H9 (cell line): Measurements from ENCODE around the gene PTPRK. TPM values are rescaled to one million over a fixed set of nuclear protein-coding genes. Genes with fewer than 3 reads are reported as not detected.

ENCODE experiments used
- DNase-seq: peaks from one replicate; pipeline ENCODE4 v3.0.0-alpha.2; 2017
- H2AFZ ChIP-seq: one replicate; pipeline ENCODE4 v1.6.1; 2013; ENCODE audit warnings: mild to moderate bottlenecking, low read length, control low read depth, moderate library complexity
- H2AK5ac ChIP-seq: 2 replicates; pipeline ENCODE4 v1.6.1; 2013; ENCODE audit warnings: low read length, control low read depth, mixed read lengths; ENCODE audit not compliant: insufficient read length
- H2BK120ac ChIP-seq: one replicate; pipeline ENCODE4 v1.6.1; 2013; ENCODE audit warnings: low read depth, mild to moderate bottlenecking, low read length, control low read depth, inconsistent platforms; ENCODE audit not compliant: poor library complexity, severe bottlenecking
- H2BK12ac ChIP-seq: 2 replicates; pipeline ENCODE4 v1.6.1; 2013; ENCODE audit warnings: low read length, control low read depth, mixed read lengths, low read depth; ENCODE audit not compliant: insufficient read length
- H2BK15ac ChIP-seq: 2 replicates; pipeline ENCODE4 v1.6.1; 2013; ENCODE audit warnings: low read depth, low read length, control low read depth
- H2BK20ac ChIP-seq: one replicate; pipeline ENCODE4 v1.6.1; 2013; ENCODE audit warnings: low read depth, mild to moderate bottlenecking, low read length, control low read depth, inconsistent platforms; ENCODE audit not compliant: poor library complexity, severe bottlenecking
- H2BK5ac ChIP-seq: 2 replicates; pipeline ENCODE4 v1.6.1; 2013; ENCODE audit warnings: low read length, control low read depth, mixed read lengths; ENCODE audit not compliant: insufficient read length
- H3K14ac ChIP-seq: 2 replicates; pipeline ENCODE4 v1.6.1; 2013; ENCODE audit warnings: low read length, control low read depth; ENCODE audit not compliant: insufficient read depth
- H3K18ac ChIP-seq: 2 replicates; pipeline ENCODE4 v1.6.1; 2013; ENCODE audit warnings: low read depth, mild to moderate bottlenecking, mixed read lengths, low read length, control low read depth; ENCODE audit not compliant: insufficient read length
- H3K23ac ChIP-seq: 2 replicates; pipeline ENCODE4 v1.6.1; 2013; ENCODE audit warnings: low read length, control low read depth, mixed read lengths, low read depth; ENCODE audit not compliant: insufficient read length
- H3K23me2 ChIP-seq: 2 replicates; pipeline ENCODE4 v1.6.1; 2013; ENCODE audit warnings: low read depth, mild to moderate bottlenecking, mixed read lengths, low read length, control low read depth; ENCODE audit not compliant: insufficient read length, poor library complexity, severe bottlenecking
- H3K27ac ChIP-seq: 2 replicates; pipeline ENCODE4 v1.5.1; 2013; ENCODE audit warnings: low read length, control low read depth, mixed read lengths, low read depth; ENCODE audit not compliant: insufficient read length
- H3K27me3 ChIP-seq: 2 replicates; pipeline ENCODE4 v1.6.1; 2013; ENCODE audit warnings: low read length, control low read depth, inconsistent platforms; ENCODE audit not compliant: insufficient read depth
- H3K4ac ChIP-seq: 2 replicates; pipeline ENCODE4 v1.6.1; 2013; ENCODE audit warnings: low read depth, mild to moderate bottlenecking, control low read depth, inconsistent platforms, low read length, moderate library complexity
- H3K4me1 ChIP-seq: 2 replicates; pipeline ENCODE4 v1.6.1; 2013; ENCODE audit warnings: low read length, control low read depth, inconsistent platforms; ENCODE audit not compliant: insufficient read depth
- H3K4me2 ChIP-seq: 2 replicates; pipeline ENCODE4 v1.6.1; 2013; ENCODE audit warnings: low read length, control low read depth, mixed read lengths; ENCODE audit not compliant: insufficient read length, insufficient read depth
- H3K56ac ChIP-seq: 2 replicates; pipeline ENCODE4 v1.6.1; 2013; ENCODE audit warnings: low read depth, mild to moderate bottlenecking, mixed read lengths, low read length, control low read depth; ENCODE audit not compliant: insufficient read length
- H3K79me1 ChIP-seq: 2 replicates; pipeline ENCODE4 v1.6.1; 2013; ENCODE audit warnings: low read depth, mild to moderate bottlenecking, moderate library complexity, low read length, control low read depth, inconsistent platforms; ENCODE audit not compliant: insufficient read depth, poor library complexity, severe bottlenecking
- H3K79me2 ChIP-seq: 2 replicates; pipeline ENCODE4 v1.6.1; 2013; ENCODE audit warnings: low read length, control low read depth, inconsistent platforms; ENCODE audit not compliant: insufficient read depth
- H3K9ac ChIP-seq: 2 replicates; pipeline ENCODE4 v1.6.1; 2013; ENCODE audit warnings: low read length, control low read depth, mixed read lengths; ENCODE audit not compliant: insufficient read length; ENCODE audit errors: extremely low read depth
- H3K9me3 ChIP-seq: one replicate; pipeline ENCODE4 v1.6.1; 2013; ENCODE audit warnings: low read depth, low read length, inconsistent platforms; ENCODE audit not compliant: control insufficient read depth
- H3T11ph ChIP-seq: one replicate; pipeline ENCODE4 v1.6.1; 2013; ENCODE audit warnings: mild to moderate bottlenecking, low read length, control low read depth, inconsistent platforms
- H4K20me1 ChIP-seq: one replicate; pipeline ENCODE4 v1.6.1; 2013; ENCODE audit not compliant: control insufficient read depth, insufficient read length, insufficient read depth
- H4K5ac ChIP-seq: 2 replicates; pipeline ENCODE4 v1.6.1; 2013; ENCODE audit warnings: low read depth, mild to moderate bottlenecking, mixed read lengths, low read length, control low read depth; ENCODE audit not compliant: insufficient read length
- H4K8ac ChIP-seq: replicated peaks from 2 replicates; pipeline ENCODE4 v1.6.1; 2013; ENCODE audit warnings: low read length, control low read depth, mixed read lengths, low read depth; ENCODE audit not compliant: insufficient read length
- H4K91ac ChIP-seq: 2 replicates; pipeline ENCODE4 v1.6.1; 2013; ENCODE audit warnings: low read depth, mild to moderate bottlenecking, moderate library complexity, mixed read lengths, low read length, control low read depth; ENCODE audit not compliant: insufficient read length
- H3K27ac Mint-ChIP-seq, 3 experiments: 2 replicates in 2 of 3; 3 replicates in 1 of 3; pipeline ENCODE4 v1.8.0; 2020 to 2021; ENCODE audit warnings: mixed read lengths in 3 of 3, mild to moderate bottlenecking in 1 of 3, moderate library complexity in 1 of 3
- H3K27me3 Mint-ChIP-seq: 2 replicates; pipeline ENCODE4 v1.8.0; 2021; ENCODE audit warnings: low read depth, mild to moderate bottlenecking, moderate library complexity, mixed read lengths
- H3K36me3 Mint-ChIP-seq, 3 experiments: 2 replicates in 2 of 3; 3 replicates in 1 of 3; pipeline ENCODE4 v1.8.0; 2020 to 2021; ENCODE audit warnings: low read depth in 3 of 3, mixed read lengths in 3 of 3; ENCODE audit not compliant: insufficient read depth in 1 of 3
- H3K4me1 Mint-ChIP-seq, 2 experiments: 2 replicates each; pipeline ENCODE4 v1.8.0; 2020; ENCODE audit warnings: mixed read lengths in 2 of 2
- H3K4me3 Mint-ChIP-seq, 2 experiments: 2 replicates in 1 of 2; 3 replicates in 1 of 2; pipeline ENCODE4 v1.8.0; 2020 to 2021; ENCODE audit warnings: mild to moderate bottlenecking in 2 of 2, mixed read lengths in 2 of 2, moderate library complexity in 1 of 2
- H3K9me3 Mint-ChIP-seq, 2 experiments: 2 replicates in 1 of 2; 3 replicates in 1 of 2; pipeline ENCODE4 v1.8.0; 2020; ENCODE audit warnings: mild to moderate bottlenecking in 2 of 2, mixed read lengths in 2 of 2, moderate library complexity in 1 of 2
- WGBS: extraction: QIAGEN DNeasy Blood & Tissue Kit; methylation state at CpG from one replicate; pipeline ENCODE4 v1.1.7; 2013; ENCODE audit warnings: missing lambda C conversion rate, low lambda C conversion rate, mixed read lengths; ENCODE audit not compliant: insufficient read length; ENCODE audit errors: extremely low coverage; 5-methylcytosine and 5-hydroxymethylcytosine counted together
- total RNA-seq: library from RNA; stranded (reverse); gene quantifications from 2 replicates; pipeline ENCODE4 v1.2.1, GENCODE V29; 2021
- TF ChIP-seq, protein P1 (sequence below): fragments of 200-600 bp; sonication (generic); conservative IDR thresholded peaks from 3 replicates; pipeline ENCODE4 v1.8.0; 2021; ENCODE audit warnings: antibody characterized with exemption, mild to moderate bottlenecking

PTPRK gene
- total RNA-seq, 1 experiment from 2014 or later, result 47.9 TPM

DNA sequence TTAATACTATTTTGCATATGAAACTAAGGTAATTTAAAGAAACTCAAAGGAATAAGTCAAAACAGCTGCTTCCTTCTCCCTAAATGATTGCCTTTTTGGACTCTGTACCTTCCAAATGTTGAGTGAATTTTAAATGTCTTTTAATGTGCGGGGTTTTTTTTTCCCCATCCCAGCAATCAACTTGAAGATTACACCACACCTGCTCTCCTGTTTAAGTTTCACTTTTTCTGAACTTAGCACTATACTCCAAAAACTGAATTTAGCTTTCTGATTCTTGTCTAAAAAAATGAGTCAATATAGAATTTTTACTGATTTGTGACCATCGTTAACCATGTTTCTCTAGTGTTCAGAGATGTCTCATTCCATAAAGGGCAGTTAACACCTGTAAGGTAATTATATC, 398.8 kb downstream of the PTPRK start:
- Histone ChIP-seq H3K79me2 (no peaks in the 10 kb centered on the region), H3T11ph (no peak overlapping the region), H3K27ac (no peak overlapping the region), H3K4me1 (no peaks in the 10 kb centered on the region), H3K4ac (no peak overlapping the region), H4K8ac (no peak overlapping the region), H2BK20ac (no peak overlapping the region), H3K79me1 (no peaks in the 10 kb centered on the region), H3K27me3 (no peaks in the 10 kb centered on the region), H4K5ac (no peak overlapping the region), H3K14ac (no peak overlapping the region), H2AFZ (no peak overlapping the region), H2BK12ac (no peak overlapping the region), H2BK120ac (no peak overlapping the region), H2BK5ac (no peak overlapping the region), H3K23ac (no peak overlapping the region), H3K4me2 (no peak overlapping the region), H3K23me2 (no peaks in the 10 kb centered on the region), H3K9ac (no peak overlapping the region), H4K91ac (no peak overlapping the region), H3K18ac (no peak overlapping the region), H4K20me1 (no peaks in the 10 kb centered on the region), H3K56ac (no peak overlapping the region), H2AK5ac (no peak overlapping the region), H2BK15ac (no peak overlapping the region), H3K9me3 (no peaks in the 10 kb centered on the region)
- no peaks in the 10 kb centered on the region for H3K36me3 Mint-ChIP-seq
- H3K9me3 Mint-ChIP-seq, result no peaks in the 10 kb centered on the region
- no peaks in the 10 kb centered on the region for H3K4me1 Mint-ChIP-seq
- DNase-seq, result no peak
- no peak overlapping the region for H3K4me3 Mint-ChIP-seq
- no CpG with 5 or more reads among the region's 2 CpGs for WGBS
- peak overlapping the region in 1 of 3 experiments; percentile 55; a peak in 2 of 7 replicates for H3K27ac Mint-ChIP-seq
- no peaks in the 10 kb centered on the region for H3K27me3 Mint-ChIP-seq
- TF ChIP-seq, protein P1, sequence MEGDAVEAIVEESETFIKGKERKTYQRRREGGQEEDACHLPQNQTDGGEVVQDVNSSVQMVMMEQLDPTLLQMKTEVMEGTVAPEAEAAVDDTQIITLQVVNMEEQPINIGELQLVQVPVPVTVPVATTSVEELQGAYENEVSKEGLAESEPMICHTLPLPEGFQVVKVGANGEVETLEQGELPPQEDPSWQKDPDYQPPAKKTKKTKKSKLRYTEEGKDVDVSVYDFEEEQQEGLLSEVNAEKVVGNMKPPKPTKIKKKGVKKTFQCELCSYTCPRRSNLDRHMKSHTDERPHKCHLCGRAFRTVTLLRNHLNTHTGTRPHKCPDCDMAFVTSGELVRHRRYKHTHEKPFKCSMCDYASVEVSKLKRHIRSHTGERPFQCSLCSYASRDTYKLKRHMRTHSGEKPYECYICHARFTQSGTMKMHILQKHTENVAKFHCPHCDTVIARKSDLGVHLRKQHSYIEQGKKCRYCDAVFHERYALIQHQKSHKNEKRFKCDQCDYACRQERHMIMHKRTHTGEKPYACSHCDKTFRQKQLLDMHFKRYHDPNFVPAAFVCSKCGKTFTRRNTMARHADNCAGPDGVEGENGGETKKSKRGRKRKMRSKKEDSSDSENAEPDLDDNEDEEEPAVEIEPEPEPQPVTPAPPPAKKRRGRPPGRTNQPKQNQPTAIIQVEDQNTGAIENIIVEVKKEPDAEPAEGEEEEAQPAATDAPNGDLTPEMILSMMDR, result no peak
